HEK293 (cell line): Measurements from ENCODE around the gene IL11.
A peak's percentile ranks its signal among the peaks of the same experiment; 100 is the strongest.

Experiments used
- FEZF1 ChIP-seq: fragments of 450-650 bp; formaldehyde crosslinking; IDR thresholded peaks from 2 replicates; pipeline ENCODE4 v1.5.1; 2016; ENCODE audit warnings: missing biosample characterization, missing genetic modification characterization
- GLI4 ChIP-seq: fragments of 450-650 bp; formaldehyde crosslinking; IDR thresholded peaks from 2 replicates; pipeline ENCODE4 v1.5.1; 2016; ENCODE audit warnings: missing biosample characterization, missing genetic modification characterization
- HOXD13 ChIP-seq: sonication (generic); formaldehyde crosslinking; IDR thresholded peaks from 2 replicates; pipeline ENCODE4 v1.8.0; 2022; ENCODE audit warnings: missing genetic modification reagents, borderline replicate concordance
- RBAK ChIP-seq: fragments of 450-650 bp; formaldehyde crosslinking; IDR thresholded peaks from 2 replicates; pipeline ENCODE4 v1.5.1; 2016; ENCODE audit warnings: missing biosample characterization, missing genetic modification characterization
- SP3 ChIP-seq: fragments of 450-650 bp; formaldehyde crosslinking; IDR thresholded peaks from 2 replicates; pipeline ENCODE4 v1.5.1; 2016; ENCODE audit warnings: missing biosample characterization, missing genetic modification characterization
- YY1 ChIP-seq: fragments of 450-650 bp; formaldehyde crosslinking; IDR thresholded peaks from 2 replicates; pipeline ENCODE4 v1.5.1; 2018; ENCODE audit warnings: missing biosample characterization, missing genetic modification characterization
- ZNF274 ChIP-seq, 2 experiments: fragments of 200-500 bp in 1 of 2; fragments of 450-650 bp in 1 of 2; sonication (Bioruptor generic) in 1 of 2; formaldehyde crosslinking in 1 of 2; IDR thresholded peaks; 2 replicates each; pipeline versions ENCODE4 v1.5.1 to v1.6.1; 2014 to 2016; ENCODE audit warnings: borderline replicate concordance in 1 of 2, inconsistent platforms in 1 of 2, low read length in 1 of 2, missing biosample characterization in 1 of 2, missing genetic modification characterization in 1 of 2
- ZNF433 ChIP-seq: fragments of 450-650 bp; formaldehyde crosslinking; IDR thresholded peaks from 2 replicates; pipeline ENCODE4 v1.5.1; 2016; ENCODE audit warnings: missing biosample characterization, missing genetic modification characterization, low read depth
- ZNF585B ChIP-seq: fragments of 450-650 bp; formaldehyde crosslinking; IDR thresholded peaks from 2 replicates; pipeline ENCODE4 v1.5.1; 2016; ENCODE audit warnings: missing biosample characterization, missing genetic modification characterization
- ZNF747 ChIP-seq: fragments of 450-650 bp; formaldehyde crosslinking; IDR thresholded peaks from 2 replicates; pipeline ENCODE4 v1.5.1; 2016; ENCODE audit warnings: missing biosample characterization, missing genetic modification characterization
- TF ChIP-seq, protein P1 (sequence below): fragments of 450-650 bp; formaldehyde crosslinking; IDR thresholded peaks from 2 replicates; pipeline ENCODE4 v1.5.1; 2016; ENCODE audit warnings: missing biosample characterization, missing genetic modification characterization
- TF ChIP-seq, protein P2 (sequence below): fragments of 450-650 bp; formaldehyde crosslinking; IDR thresholded peaks from 2 replicates; pipeline ENCODE4 v1.5.1; 2016; ENCODE audit warnings: missing biosample characterization, missing genetic modification characterization

DNA sequence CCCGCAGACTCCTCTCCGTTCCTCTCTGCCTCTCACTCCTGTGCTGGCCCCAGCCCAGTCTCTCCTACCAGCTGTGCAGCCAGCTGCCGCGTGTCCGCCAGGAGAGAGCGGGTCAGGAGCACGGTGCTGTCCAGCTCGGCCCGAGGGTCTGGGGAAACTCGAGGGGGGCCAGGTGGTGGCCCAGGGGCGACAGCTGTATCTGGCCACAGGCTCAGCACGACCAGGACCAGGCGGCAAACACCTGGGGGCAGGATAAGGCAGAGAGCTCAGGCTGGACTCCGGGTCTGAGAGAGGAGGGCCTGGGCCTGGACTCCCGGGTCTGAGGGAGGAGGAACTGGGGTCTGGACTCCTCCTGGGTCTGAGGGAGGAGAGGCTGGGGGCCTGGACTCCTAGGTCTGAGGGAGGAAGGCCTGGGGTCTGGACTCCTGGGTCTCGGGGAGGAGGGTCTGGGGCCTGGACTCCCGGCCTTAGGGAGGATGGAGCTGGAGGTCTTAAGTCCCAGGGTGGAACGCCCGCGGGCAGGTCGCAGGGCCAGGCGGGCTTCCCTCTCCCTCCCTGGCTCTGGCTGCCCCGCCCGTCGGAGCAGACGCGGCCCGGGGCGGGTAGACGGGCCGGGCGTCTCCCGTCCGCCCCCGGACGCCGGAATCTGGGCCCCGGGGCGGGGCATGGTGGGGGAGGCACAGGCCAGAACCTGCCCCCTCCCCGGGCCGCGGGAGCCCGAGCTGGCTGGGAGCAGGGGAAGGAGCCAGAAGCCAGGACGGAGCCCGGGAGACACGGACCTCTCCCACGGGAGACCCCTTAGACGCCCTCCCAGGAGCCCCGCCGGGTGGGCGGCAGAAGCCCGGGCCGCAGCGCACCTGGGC is 1.3 kb downstream of the IL11 start:
- TF ChIP-seq, protein P1, sequence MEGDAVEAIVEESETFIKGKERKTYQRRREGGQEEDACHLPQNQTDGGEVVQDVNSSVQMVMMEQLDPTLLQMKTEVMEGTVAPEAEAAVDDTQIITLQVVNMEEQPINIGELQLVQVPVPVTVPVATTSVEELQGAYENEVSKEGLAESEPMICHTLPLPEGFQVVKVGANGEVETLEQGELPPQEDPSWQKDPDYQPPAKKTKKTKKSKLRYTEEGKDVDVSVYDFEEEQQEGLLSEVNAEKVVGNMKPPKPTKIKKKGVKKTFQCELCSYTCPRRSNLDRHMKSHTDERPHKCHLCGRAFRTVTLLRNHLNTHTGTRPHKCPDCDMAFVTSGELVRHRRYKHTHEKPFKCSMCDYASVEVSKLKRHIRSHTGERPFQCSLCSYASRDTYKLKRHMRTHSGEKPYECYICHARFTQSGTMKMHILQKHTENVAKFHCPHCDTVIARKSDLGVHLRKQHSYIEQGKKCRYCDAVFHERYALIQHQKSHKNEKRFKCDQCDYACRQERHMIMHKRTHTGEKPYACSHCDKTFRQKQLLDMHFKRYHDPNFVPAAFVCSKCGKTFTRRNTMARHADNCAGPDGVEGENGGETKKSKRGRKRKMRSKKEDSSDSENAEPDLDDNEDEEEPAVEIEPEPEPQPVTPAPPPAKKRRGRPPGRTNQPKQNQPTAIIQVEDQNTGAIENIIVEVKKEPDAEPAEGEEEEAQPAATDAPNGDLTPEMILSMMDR (tag by site-specific recombination): no peak
- TF ChIP-seq, protein P2, sequence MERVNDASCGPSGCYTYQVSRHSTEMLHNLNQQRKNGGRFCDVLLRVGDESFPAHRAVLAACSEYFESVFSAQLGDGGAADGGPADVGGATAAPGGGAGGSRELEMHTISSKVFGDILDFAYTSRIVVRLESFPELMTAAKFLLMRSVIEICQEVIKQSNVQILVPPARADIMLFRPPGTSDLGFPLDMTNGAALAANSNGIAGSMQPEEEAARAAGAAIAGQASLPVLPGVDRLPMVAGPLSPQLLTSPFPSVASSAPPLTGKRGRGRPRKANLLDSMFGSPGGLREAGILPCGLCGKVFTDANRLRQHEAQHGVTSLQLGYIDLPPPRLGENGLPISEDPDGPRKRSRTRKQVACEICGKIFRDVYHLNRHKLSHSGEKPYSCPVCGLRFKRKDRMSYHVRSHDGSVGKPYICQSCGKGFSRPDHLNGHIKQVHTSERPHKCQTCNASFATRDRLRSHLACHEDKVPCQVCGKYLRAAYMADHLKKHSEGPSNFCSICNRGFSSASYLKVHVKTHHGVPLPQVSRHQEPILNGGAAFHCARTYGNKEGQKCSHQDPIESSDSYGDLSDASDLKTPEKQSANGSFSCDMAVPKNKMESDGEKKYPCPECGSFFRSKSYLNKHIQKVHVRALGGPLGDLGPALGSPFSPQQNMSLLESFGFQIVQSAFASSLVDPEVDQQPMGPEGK (tag by site-specific recombination): no peak
- TF ChIP-seq FEZF1 (tag by site-specific recombination) (no peak), GLI4 (tag by site-specific recombination) (no peak), ZNF274 (IDR thresholded peaks at IDR 0.05; ENCODE audit: low read length) (no peak), ZNF274 (tag by site-specific recombination; IDR thresholded peaks at IDR 0.05; ENCODE audit: borderline replicate concordance) (no peak), HOXD13 (CRISPR knock-in tag) (no peak), ZNF585B (tag by site-specific recombination) (no peak), RBAK (tag by site-specific recombination) (no peak), YY1 (tag by site-specific recombination) (no peak), ZNF433 (no peak), SP3 (tag by site-specific recombination) (peak; percentile 60), ZNF747 (tag by site-specific recombination) (no peak)
